H1 (cell line): ENCODE data around the gene TK1.

ENCODE experiments used
- EZH2 ChIP-seq: fragments of 200-600 bp; sonication (generic); IDR thresholded peaks from 2 replicates; pipeline ENCODE4 v1.7.1; 2012; ENCODE audit warnings: low read depth, mild to moderate bottlenecking, moderate library complexity, low read length, inconsistent platforms; ENCODE audit not compliant: severe bottlenecking
- HDAC6 ChIP-seq: IDR thresholded peaks from one replicate; pipeline ENCODE4 v1.7.1; 2012; ENCODE audit warnings: low read depth, mild to moderate bottlenecking, inconsistent platforms, low read length, moderate library complexity
- POLR2A ChIP-seq, 2 experiments: IDR thresholded peaks; 1 replicate in 1 of 2; 2 replicates in 1 of 2; pipeline ENCODE4 v1.6.1; 2011; ENCODE audit warnings: low read depth in 2 of 2, low read length in 2 of 2, mild to moderate bottlenecking in 2 of 2; ENCODE audit errors: control extremely low read depth in 1 of 2
- POLR2AphosphoS5 ChIP-seq: IDR thresholded peaks from 2 replicates; pipeline ENCODE4 v1.6.1; 2011; ENCODE audit warnings: low read depth, low read length
- TEAD4 ChIP-seq: IDR thresholded peaks from 2 replicates; pipeline ENCODE4 v1.6.1; 2012; ENCODE audit warnings: low read depth, low read length, inconsistent platforms, mixed read lengths
- TF ChIP-seq, protein P1 (sequence below), 3 experiments: IDR thresholded peaks; 1 replicate in 2 of 3; 2 replicates in 1 of 3; pipeline versions ENCODE4 v1.5.1 to v1.6.1; 2011; ENCODE audit warnings: low read length in 3 of 3, mild to moderate bottlenecking in 3 of 3, inconsistent platforms in 2 of 3, low read depth in 1 of 3, moderate library complexity in 1 of 3; ENCODE audit not compliant: insufficient read depth in 1 of 3; ENCODE audit errors: control extremely low read depth in 1 of 3
- TF ChIP-seq, protein P2 (sequence below): IDR thresholded peaks from 2 replicates; pipeline ENCODE4 v1.6.1; 2012; ENCODE audit warnings: inconsistent platforms

DNA sequence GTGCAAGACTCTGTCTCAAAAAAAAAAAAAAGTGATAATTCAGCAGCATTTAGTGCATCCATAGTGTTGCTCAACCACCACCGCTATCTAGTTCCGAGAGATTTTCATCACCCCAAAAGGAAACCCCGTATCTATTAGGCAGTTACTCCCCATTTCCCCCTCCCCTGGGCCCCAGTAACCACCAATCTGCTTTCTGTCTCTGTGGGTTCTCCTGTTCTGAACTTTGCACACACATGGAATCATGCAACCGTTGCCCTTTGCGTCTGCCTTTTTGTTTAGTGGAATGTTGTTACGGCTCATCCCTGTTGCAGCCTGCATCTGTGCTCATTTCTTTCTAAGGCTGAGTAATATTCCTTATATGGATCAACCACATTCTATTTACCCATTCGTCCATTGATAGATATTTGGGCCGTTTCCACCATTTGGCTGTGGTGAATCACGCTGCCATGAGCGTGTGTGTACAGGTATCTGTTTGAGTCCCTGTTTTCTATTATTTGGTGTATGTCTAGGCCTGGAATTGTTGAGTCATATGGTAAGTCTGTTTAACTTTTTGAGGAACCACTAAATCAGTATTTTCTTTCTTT is 27.2 kb downstream of the TK1 start:
- TF ChIP-seq POLR2A (IDR thresholded peaks at IDR 0.05; ENCODE audit: control extremely low read depth in 1 of 2, low read depth in 2 of 2, low read length in 2 of 2) (no peak), POLR2AphosphoS5 (no peak), HDAC6 (no peak), TEAD4 (no peak), EZH2 (no peak)
- TF ChIP-seq, protein P1, sequence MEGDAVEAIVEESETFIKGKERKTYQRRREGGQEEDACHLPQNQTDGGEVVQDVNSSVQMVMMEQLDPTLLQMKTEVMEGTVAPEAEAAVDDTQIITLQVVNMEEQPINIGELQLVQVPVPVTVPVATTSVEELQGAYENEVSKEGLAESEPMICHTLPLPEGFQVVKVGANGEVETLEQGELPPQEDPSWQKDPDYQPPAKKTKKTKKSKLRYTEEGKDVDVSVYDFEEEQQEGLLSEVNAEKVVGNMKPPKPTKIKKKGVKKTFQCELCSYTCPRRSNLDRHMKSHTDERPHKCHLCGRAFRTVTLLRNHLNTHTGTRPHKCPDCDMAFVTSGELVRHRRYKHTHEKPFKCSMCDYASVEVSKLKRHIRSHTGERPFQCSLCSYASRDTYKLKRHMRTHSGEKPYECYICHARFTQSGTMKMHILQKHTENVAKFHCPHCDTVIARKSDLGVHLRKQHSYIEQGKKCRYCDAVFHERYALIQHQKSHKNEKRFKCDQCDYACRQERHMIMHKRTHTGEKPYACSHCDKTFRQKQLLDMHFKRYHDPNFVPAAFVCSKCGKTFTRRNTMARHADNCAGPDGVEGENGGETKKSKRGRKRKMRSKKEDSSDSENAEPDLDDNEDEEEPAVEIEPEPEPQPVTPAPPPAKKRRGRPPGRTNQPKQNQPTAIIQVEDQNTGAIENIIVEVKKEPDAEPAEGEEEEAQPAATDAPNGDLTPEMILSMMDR (IDR thresholded peaks at IDR 0.05; ENCODE audit: control extremely low read depth in 1 of 3, insufficient read depth in 1 of 3, low read depth in 1 of 3, low read length in 3 of 3): no peak
- TF ChIP-seq, protein P2, sequence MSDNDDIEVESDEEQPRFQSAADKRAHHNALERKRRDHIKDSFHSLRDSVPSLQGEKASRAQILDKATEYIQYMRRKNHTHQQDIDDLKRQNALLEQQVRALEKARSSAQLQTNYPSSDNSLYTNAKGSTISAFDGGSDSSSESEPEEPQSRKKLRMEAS: no peak
